Activated naive CD4-positive, alpha-beta T cell treated with anti-CD3 and anti-CD28 coated beads, Interleukin-2, amount 50 U/mL, for 72 hours (primary cell): ENCODE data around the gene BBS12. TPM values are rescaled to one million over a fixed set of nuclear protein-coding genes. Genes with fewer than 3 reads are reported as not detected.
"Not testable (repeated sequence)": the region's sequence is repeated elsewhere in the genome, so short reads cannot be mapped to it uniquely, and the experiment has no call there.

Experiments
- ATAC-seq, 2 donors: fragments of 150-1000 bp; cut with Tn5 transposase; 2 replicates each; pipeline ENCODE4 v1.10.0; 2021; ENCODE audit warnings: mild to moderate bottlenecking in 2 of 2, moderate library complexity in 2 of 2
- DNase-seq, 2 donors: peaks; one replicate each; pipeline ENCODE4 v3.0.0; 2021 to 2022; ENCODE audit warnings: low spot score in 2 of 2
- H3K27ac Mint-ChIP-seq, 2 donors: one replicate each; pipeline ENCODE4 v1.8.0; 2022; ENCODE audit warnings: mild to moderate bottlenecking in 2 of 2, mixed read lengths in 2 of 2
- H3K36me3 Mint-ChIP-seq, 2 donors: one replicate each; pipeline ENCODE4 v1.8.0; 2022; ENCODE audit warnings: mixed read lengths in 2 of 2
- H3K9me3 Mint-ChIP-seq, 2 donors: one replicate each; pipeline ENCODE4 v1.8.0; 2022; ENCODE audit warnings: mixed read lengths in 2 of 2
- total RNA-seq, 2 donors: library from RNA; stranded (reverse); gene quantifications; one replicate each; pipeline ENCODE4 v1.2.3, GENCODE V29; 2022

Gene BBS12
- total RNA-seq, 2 donors from 2014 or later: 0.96 to 5.8 TPM

GRCh38 chr4:122772986-122773385 is 40.5 kb downstream of the BBS12 start:
- Mint-ChIP-seq H3K36me3 (no peaks in the 10 kb centered on the region), H3K9me3 (no peaks in the 10 kb centered on the region), H3K27ac (no peak overlapping the region)
- no peak for DNase-seq
- no peak for ATAC-seq

GRCh38 chr4:122775039-122775438 is 42.5 kb downstream of the BBS12 start:
- no peak for ATAC-seq
- Mint-ChIP-seq H3K36me3 (no peaks in the 10 kb centered on the region), H3K9me3 (no peaks in the 10 kb centered on the region), H3K27ac (no peak overlapping the region)
- no peak for DNase-seq

GRCh38 chr4:122775987-122776836 is 43.7 kb downstream of the BBS12 start:
- H3K9me3 Mint-ChIP-seq: no peaks in the 10 kb centered on the region
- no peak for ATAC-seq
- peak overlapping the region in 1 of 2 donors; percentile 56 for H3K27ac Mint-ChIP-seq
- DNase-seq: no peak
- no peaks in the 10 kb centered on the region for H3K36me3 Mint-ChIP-seq

GRCh38 chr4:122776916-122777315 is 44.4 kb downstream of the BBS12 start:
- H3K27ac Mint-ChIP-seq: peak overlapping the region in 1 of 2 donors; percentile 56
- DNase-seq (no peak), ATAC-seq (no peak)
- no peaks in the 10 kb centered on the region for H3K9me3 Mint-ChIP-seq
- H3K36me3 Mint-ChIP-seq: no peaks in the 10 kb centered on the region

GRCh38 chr4:122777846-122778673 is 45.6 kb downstream of the BBS12 start:
- ATAC-seq (no peak), DNase-seq (no peak)
- H3K9me3 Mint-ChIP-seq: no peaks in the 10 kb centered on the region
- peak overlapping the region in 1 of 2 donors; percentile 18 for H3K27ac Mint-ChIP-seq
- H3K36me3 Mint-ChIP-seq: no peaks in the 10 kb centered on the region

- DNase-seq: no peak
Measured at GRCh38 chr4:122781486-122781885, 49.0 kb downstream of the BBS12 start.

GRCh38 chr4:122783301-122784215 is 51.1 kb downstream of the BBS12 start:
- H3K9me3 Mint-ChIP-seq: peaks cover 9% of the 10 kb centered on the region in 2 donors
- ATAC-seq: no peak
- no peak for DNase-seq
- peaks cover 0 to 9% of the 10 kb centered on the region in 2 donors for H3K36me3 Mint-ChIP-seq
- no peak overlapping the region for H3K27ac Mint-ChIP-seq

More at GRCh38 chr4:122781486-122781885, 49.0 kb downstream of the BBS12 start:
- Mint-ChIP-seq H3K27ac (no peak overlapping the region), H3K36me3 (peaks cover 0 to 9% of the 10 kb centered on the region in 2 donors), H3K9me3 (peaks cover 8 to 9% of the 10 kb centered on the region in 2 donors)
- ATAC-seq: no peak

- peaks cover 0 to 9% of the 10 kb centered on the region in 2 donors for H3K36me3 Mint-ChIP-seq
- peaks cover 9% of the 10 kb centered on the region in 2 donors for H3K9me3 Mint-ChIP-seq
- DNase-seq (no peak), ATAC-seq (no peak)
- H3K27ac Mint-ChIP-seq: no peak overlapping the region
Measured at GRCh38 chr4:122784261-122784660, 51.8 kb downstream of the BBS12 start.

GRCh38 chr4:122785099-122785498 is 52.6 kb downstream of the BBS12 start:
- Mint-ChIP-seq H3K36me3 (peaks cover 0 to 9% of the 10 kb centered on the region in 2 donors), H3K9me3 (peaks cover 9% of the 10 kb centered on the region in 2 donors), H3K27ac (peak overlapping the region; percentile 37 to 57)
- no peak for DNase-seq
- peak in 1 of 2 donors; percentile 54 for ATAC-seq

- peak; percentile 92 for ATAC-seq
- H3K27ac Mint-ChIP-seq: peak overlapping the region; percentile 37 to 57
- H3K36me3 Mint-ChIP-seq, H3K9me3 Mint-ChIP-seq: not testable (repeated sequence)
- DNase-seq: peak in 1 of 2 donors; percentile 33
Measured at GRCh38 chr4:122786296-122786695, 53.8 kb downstream of the BBS12 start.

GRCh38 chr4:122786920-122787319 is 54.4 kb downstream of the BBS12 start:
- not testable (repeated sequence) for H3K27ac Mint-ChIP-seq, H3K9me3 Mint-ChIP-seq, DNase-seq, H3K36me3 Mint-ChIP-seq, ATAC-seq

GRCh38 chr4:122787940-122788339 is 55.4 kb downstream of the BBS12 start:
- H3K27ac Mint-ChIP-seq: no peak overlapping the region
- no peak for DNase-seq

GRCh38 chr4:122788935-122789334 is 56.4 kb downstream of the BBS12 start:
- no peak for DNase-seq
- H3K27ac Mint-ChIP-seq: no peak overlapping the region
- peaks cover 9% of the 10 kb centered on the region in 2 donors for H3K9me3 Mint-ChIP-seq

More at GRCh38 chr4:122787940-122788339, 55.4 kb downstream of the BBS12 start:
- no peak for ATAC-seq
- Mint-ChIP-seq H3K9me3 (peaks cover 9% of the 10 kb centered on the region in 2 donors), H3K36me3 (peaks cover 0 to 9% of the 10 kb centered on the region in 2 donors)

GRCh38 chr4:122793811-122794210 is 61.3 kb downstream of the BBS12 start:
- Mint-ChIP-seq H3K9me3 (no peaks in the 10 kb centered on the region), H3K27ac (no peak overlapping the region), H3K36me3 (no peaks in the 10 kb centered on the region)
- ATAC-seq (no peak), DNase-seq (no peak)

More at GRCh38 chr4:122788935-122789334, 56.4 kb downstream of the BBS12 start:
- peaks cover 0 to 9% of the 10 kb centered on the region in 2 donors for H3K36me3 Mint-ChIP-seq
- ATAC-seq: no peak
